CD4-positive, alpha-beta memory T cell (primary cell): Measurements from ENCODE around the gene TC2N. TPM values are rescaled to one million over a fixed set of nuclear protein-coding genes. Genes with fewer than 3 reads are reported as not detected.

Source experiments
- CTCF ChIA-PET: fragments of 350-600 bp; sonication (Branson Sonifier 250); formaldehyde crosslinking; loops from one replicate; lab custom pipeline; 2021; ENCODE audit warnings: inconsistent platforms; ENCODE audit not compliant: partially characterized antibody; lab: Charles Lee
- POLR2A ChIA-PET: fragments of 350-600 bp; sonication (Branson Sonifier 250); formaldehyde crosslinking; loops from one replicate; lab custom pipeline; 2021; ENCODE audit not compliant: partially characterized antibody; lab: Charles Lee
- DNase-seq, 5 donors: peaks; one replicate each; pipeline versions ENCODE4 v3.0.0 to v3.0.0-alpha.2; 2020 to 2022; ENCODE audit warnings: mixed read lengths in 1 of 5
- H3K27ac ChIP-seq: one replicate; pipeline ENCODE4 v1.7.0; 2013; ENCODE audit warnings: low read depth, low read length
- H3K27me3 ChIP-seq: 2 replicates; pipeline ENCODE4 v1.7.0; 2013; ENCODE audit warnings: mild to moderate bottlenecking, low read length, moderate library complexity; ENCODE audit not compliant: insufficient read depth
- H3K36me3 ChIP-seq: 2 replicates; pipeline ENCODE4 v1.7.0; 2013; ENCODE audit warnings: mild to moderate bottlenecking, low read length, moderate library complexity; ENCODE audit not compliant: insufficient read depth
- H3K4me1 ChIP-seq: 2 replicates; pipeline ENCODE4 v1.7.0; 2013; ENCODE audit warnings: mild to moderate bottlenecking, low read length, moderate library complexity; ENCODE audit not compliant: insufficient read depth
- H3K4me3 ChIP-seq, 2 donors: one replicate each; pipeline ENCODE4 v1.7.0; 2013; ENCODE audit warnings: low read length in 2 of 2, mild to moderate bottlenecking in 1 of 2
- H3K9me3 ChIP-seq, 2 donors: one replicate each; pipeline ENCODE4 v1.7.0; 2013; ENCODE audit warnings: low read length in 2 of 2, control low read depth in 1 of 2; ENCODE audit not compliant: control insufficient read depth in 1 of 2
- H3K27ac Mint-ChIP-seq, 7 donors: one replicate each; pipeline ENCODE4 v1.8.0; 2020 to 2021; ENCODE audit warnings: mixed read lengths in 7 of 7, mild to moderate bottlenecking in 6 of 7, inconsistent platforms in 3 of 7, moderate library complexity in 3 of 7
- H3K27me3 Mint-ChIP-seq, 2 donors: one replicate each; pipeline ENCODE4 v1.8.0; 2020 to 2021; ENCODE audit warnings: mixed read lengths in 2 of 2
- H3K36me3 Mint-ChIP-seq, 2 donors: one replicate each; pipeline ENCODE4 v1.8.0; 2020 to 2021; ENCODE audit warnings: mixed read lengths in 2 of 2, inconsistent platforms in 1 of 2, mild to moderate bottlenecking in 1 of 2
- H3K4me1 Mint-ChIP-seq, 4 donors: one replicate each; pipeline ENCODE4 v1.8.0; 2020 to 2021; ENCODE audit warnings: mixed read lengths in 4 of 4, mild to moderate bottlenecking in 1 of 4
- H3K4me3 Mint-ChIP-seq, 8 donors: one replicate each; pipeline ENCODE4 v1.8.0; 2020 to 2021; ENCODE audit warnings: mixed read lengths in 8 of 8, mild to moderate bottlenecking in 7 of 8, moderate library complexity in 6 of 8, inconsistent platforms in 3 of 8
- H3K9me3 Mint-ChIP-seq, 8 donors: one replicate each; pipeline ENCODE4 v1.8.0; 2020 to 2021; ENCODE audit warnings: mixed read lengths in 8 of 8, mild to moderate bottlenecking in 5 of 8, inconsistent platforms in 3 of 8, moderate library complexity in 1 of 8
- intact Hi-C: fragments of 100-400 bp; cut with micrococcal nuclease; formaldehyde crosslinking; loops from one replicate; pipeline ENCODE4 v1.15.1; 2023
- polyA plus RNA-seq, 2 donors: library from polyadenylated mRNA; unstranded; fragments of 300-500 nt; fragmentation: Illumina TruSeq; gene quantifications; one replicate each; pipeline ENCODE4 v1.2.3, GENCODE V29; 2021
- total RNA-seq, 2 experiments: library from RNA; stranded (reverse); gene quantifications; one replicate each; pipeline ENCODE4 v1.2.3, GENCODE V29; 2021

TC2N gene
- total and polyA plus RNA-seq, 4 experiments from 2014 or later, result 234 to 325 (median 291) TPM

DNA sequence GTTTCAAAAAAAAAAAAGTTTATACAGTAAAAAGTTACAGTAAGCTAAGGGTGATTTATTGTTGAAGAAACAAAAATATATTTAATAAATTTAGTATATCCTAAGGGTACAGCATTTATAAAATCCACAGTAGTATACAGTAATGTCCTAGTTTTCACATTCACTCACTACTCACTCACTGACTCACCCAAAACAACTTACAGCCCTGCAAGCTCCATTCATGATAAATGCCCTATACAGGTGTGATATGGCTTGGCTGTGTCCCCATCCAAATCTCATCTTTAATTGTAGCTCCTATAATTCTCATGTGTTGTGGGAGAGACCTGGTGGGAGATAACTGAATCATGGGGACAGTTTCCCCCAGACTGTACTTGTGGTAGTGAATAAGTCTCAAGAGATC lies 61.7 kb downstream of the TC2N start:
- Histone ChIP-seq H3K9me3 (peaks cover 0 to 13% of the 10 kb centered on the region in 2 donors), H3K4me3 (no peak overlapping the region), H3K4me1 (peaks cover 4% of the 10 kb centered on the region), H3K27me3 (no peaks in the 10 kb centered on the region), H3K27ac (no peak overlapping the region), H3K36me3 (peaks cover 49% of the 10 kb centered on the region)
- no peak for DNase-seq
- Mint-ChIP-seq H3K4me3 (no peak overlapping the region), H3K9me3 (peaks cover 3 to 44% (median 30%) of the 10 kb centered on the region in 8 donors), H3K27me3 (no peaks in the 10 kb centered on the region), H3K36me3 (peaks cover 64 to 78% of the 10 kb centered on the region in 2 donors), H3K27ac (peak overlapping the region in 3 of 7 donors; percentile 2 to 66 (median 50)), H3K4me1 (peaks cover 15 to 32% (median 24%) of the 10 kb centered on the region in 4 donors)
- CTCF ChIA-PET, result interaction anchor here (1.5 kb wide), 1 partner anchor 106 kb away, joined by 10 read pairs; no protein-coding TSS in a partner anchor
- POLR2A ChIA-PET, result interaction anchor here (1.0 to 2.1 kb wide), 3 partner anchors 15 to 68 kb away, joined by 3 to 5 read pairs (median 5); partner anchors contain the start of gene TC2N
- intact Hi-C loops, result no loop called here

DNA sequence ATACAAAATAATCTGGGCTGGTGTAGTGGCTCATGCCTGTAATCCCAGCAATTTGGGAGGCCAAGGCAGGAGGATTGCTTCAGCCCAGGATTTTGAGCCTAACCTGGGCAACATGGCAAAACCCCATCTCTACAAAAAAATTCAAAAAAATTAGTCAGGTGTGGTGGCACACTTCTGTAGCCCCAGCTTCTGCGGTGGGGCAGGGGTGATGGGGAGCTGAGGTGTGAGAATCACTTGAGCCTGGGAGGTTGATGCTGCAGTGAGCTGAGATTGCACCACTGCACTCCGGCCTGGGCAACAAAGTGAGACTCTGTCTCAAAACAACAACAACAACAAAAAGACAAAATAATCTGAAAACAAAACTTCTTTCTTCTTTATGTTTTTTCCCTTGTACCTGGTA lies 66.0 kb downstream of the TC2N start:
- Mint-ChIP-seq H3K36me3 (peaks cover 30 to 56% of the 10 kb centered on the region in 2 donors), H3K27ac (peak overlapping the region in 3 of 7 donors; percentile 24 to 65 (median 29)), H3K9me3 (peaks cover 0 to 8% (median 5%) of the 10 kb centered on the region in 8 donors), H3K4me1 (peaks cover 19 to 26% (median 23%) of the 10 kb centered on the region in 4 donors), H3K4me3 (no peak overlapping the region), H3K27me3 (no peaks in the 10 kb centered on the region)
- Histone ChIP-seq H3K4me1 (peaks cover 9% of the 10 kb centered on the region), H3K27me3 (no peaks in the 10 kb centered on the region), H3K9me3 (peaks cover 0 to under 1% of the 10 kb centered on the region in 2 donors), H3K4me3 (no peak overlapping the region), H3K27ac (no peak overlapping the region), H3K36me3 (peaks cover 18% of the 10 kb centered on the region)
- intact Hi-C loops, result no loop called here
- CTCF ChIA-PET, result interaction anchor here (0.9 to 1.9 kb wide), 4 partner anchors 13 to 110 kb away, joined by 3 to 8 read pairs (median 3); no protein-coding TSS in a partner anchor
- POLR2A ChIA-PET, result interaction anchor here (1.0 to 1.3 kb wide), 6 partner anchors 27 to 110 kb away, joined by 3 to 5 read pairs (median 3); partner anchors contain the start of gene TC2N
- peak in 1 of 5 donors; percentile 30 for DNase-seq

DNA sequence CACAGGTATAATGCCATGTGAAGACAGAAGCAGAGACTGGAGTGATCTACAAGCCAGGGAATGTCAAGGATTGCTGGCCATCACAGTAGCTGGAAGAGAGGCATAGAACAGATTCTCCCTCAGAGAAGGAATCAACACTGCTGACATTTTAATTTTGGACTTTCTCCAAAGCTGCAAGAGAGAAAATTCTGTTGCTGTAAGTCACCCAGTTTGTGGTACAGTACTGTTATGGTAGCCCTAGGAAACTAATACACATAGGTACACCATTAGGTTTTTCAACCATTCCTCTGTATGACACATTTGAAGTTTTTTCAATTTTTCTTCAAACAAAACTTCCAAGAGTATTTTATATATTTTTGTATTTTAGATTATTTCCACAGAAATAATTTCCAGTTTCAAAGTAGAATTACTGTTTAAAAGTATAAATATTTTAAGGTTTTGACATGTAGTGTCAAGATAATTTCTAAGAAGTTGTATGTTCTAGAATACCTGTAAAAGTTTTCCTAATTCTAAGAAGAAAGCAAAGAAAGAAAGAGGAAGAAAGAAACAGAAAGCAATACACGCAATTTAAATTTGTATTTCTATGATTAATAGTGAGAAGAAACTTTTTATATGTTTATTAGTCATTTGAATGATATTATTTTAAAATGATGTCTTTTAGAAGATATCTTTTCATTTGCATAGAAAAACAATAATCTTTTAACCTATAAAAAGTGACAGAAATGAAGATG lies 70.6 kb downstream of the TC2N start:
- H3K4me3 ChIP-seq, result no peak overlapping the region
- peak overlapping the region; percentile 8 to 89 (median 48) for H3K27ac Mint-ChIP-seq
- no peak for DNase-seq
- peaks cover 41 to 63% of the 10 kb centered on the region in 2 donors for H3K36me3 Mint-ChIP-seq
- H3K27me3 ChIP-seq, result no peaks in the 10 kb centered on the region
- H3K4me1 Mint-ChIP-seq, result peaks cover 13 to 36% (median 23%) of the 10 kb centered on the region in 4 donors
- peaks cover 9% of the 10 kb centered on the region for H3K4me1 ChIP-seq
- H3K27me3 Mint-ChIP-seq, result no peaks in the 10 kb centered on the region
- H3K9me3 Mint-ChIP-seq, result no peaks in the 10 kb centered on the region
- no peaks in the 10 kb centered on the region for H3K9me3 ChIP-seq
- ChIA-PET CTCF (interaction anchor here (1.1 to 1.4 kb wide), 3 partner anchors 70 to 200 kb away, joined by 3 to 9 read pairs (median 4); no protein-coding TSS in a partner anchor), POLR2A (interaction anchor here (0.9 to 1.5 kb wide), 3 partner anchors 68 to 150 kb away, joined by 3 read pairs; no protein-coding TSS in a partner anchor)
- peaks cover 34% of the 10 kb centered on the region for H3K36me3 ChIP-seq
- intact Hi-C loops, result loop anchor here (5.0 kb wide), 1 partner anchor 36 kb away; no protein-coding TSS in a partner anchor
- no peak overlapping the region for H3K4me3 Mint-ChIP-seq
- no peak overlapping the region for H3K27ac ChIP-seq

DNA sequence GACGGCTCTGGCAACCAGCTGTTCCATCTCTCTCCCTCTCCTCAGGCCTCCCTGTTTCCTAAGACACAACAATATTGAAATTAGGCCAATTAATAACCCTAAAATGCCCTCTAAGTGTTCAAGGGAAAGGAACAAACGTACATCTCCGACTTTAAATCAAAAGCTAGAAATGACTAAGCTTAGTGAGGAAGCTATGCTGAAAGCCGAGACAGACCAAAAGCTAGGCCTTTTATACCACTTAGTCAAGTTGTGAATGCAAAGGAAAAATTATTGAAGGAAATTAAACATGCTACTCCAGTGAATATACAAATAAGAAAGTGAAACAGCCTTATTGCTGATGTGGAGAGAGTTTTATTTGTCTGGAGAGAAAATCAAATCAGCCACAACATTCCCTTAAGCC lies 73.6 kb downstream of the TC2N start:
- CTCF ChIA-PET, result interaction anchor here (1.5 kb wide), 1 partner anchor 118 kb away, joined by 6 read pairs; no protein-coding TSS in a partner anchor
- Mint-ChIP-seq H3K9me3 (no peaks in the 10 kb centered on the region), H3K36me3 (peaks cover 55 to 64% of the 10 kb centered on the region in 2 donors), H3K4me3 (no peak overlapping the region), H3K27me3 (no peaks in the 10 kb centered on the region), H3K27ac (peak overlapping the region in 6 of 7 donors; percentile 3 to 80 (median 70)), H3K4me1 (peaks cover 16 to 34% (median 23%) of the 10 kb centered on the region in 4 donors)
- no peak overlapping the region for H3K27ac ChIP-seq
- no peak for DNase-seq
- intact Hi-C loops, result no loop called here
- no peak overlapping the region for H3K4me3 ChIP-seq
- no peaks in the 10 kb centered on the region for H3K27me3 ChIP-seq
- H3K9me3 ChIP-seq, result no peaks in the 10 kb centered on the region
- POLR2A ChIA-PET, result interaction anchor here (1.4 kb wide), 1 partner anchor 70 kb away, joined by 3 read pairs; no protein-coding TSS in a partner anchor
- H3K4me1 ChIP-seq, result peaks cover 5% of the 10 kb centered on the region
- H3K36me3 ChIP-seq, result peaks cover 28% of the 10 kb centered on the region

DNA sequence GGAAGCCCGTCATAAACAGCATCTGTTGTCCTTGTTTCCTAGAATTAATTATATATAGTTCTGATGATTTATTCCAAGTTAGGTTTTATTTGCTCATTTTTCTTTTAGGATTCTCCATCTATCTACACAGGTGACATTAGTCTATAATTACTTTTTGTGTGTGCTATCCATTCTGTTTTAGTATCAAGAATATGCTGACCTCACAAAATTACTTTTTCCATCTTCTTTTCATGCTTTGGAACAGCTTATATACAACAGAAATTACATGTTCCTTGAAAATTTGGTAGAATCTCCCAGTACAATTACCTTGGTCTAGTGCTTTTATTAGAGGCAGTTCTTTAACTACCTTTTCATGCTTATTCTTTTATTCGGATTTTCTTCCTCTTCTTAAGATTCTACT lies 81.1 kb downstream of the TC2N start:
- CTCF ChIA-PET, result interaction anchor here (1.2 to 5.2 kb wide), 2 partner anchors 9 to 125 kb away, joined by 3 to 33 read pairs; no protein-coding TSS in a partner anchor
- intact Hi-C loops, result loop anchor here (5.0 to 10.0 kb wide), 3 partner anchors 106 to 189 kb away; no protein-coding TSS in a partner anchor
- Histone ChIP-seq H3K4me3 (no peak overlapping the region), H3K4me1 (no peaks in the 10 kb centered on the region), H3K9me3 (no peaks in the 10 kb centered on the region), H3K27ac (no peak overlapping the region), H3K27me3 (no peaks in the 10 kb centered on the region), H3K36me3 (peaks cover 42% of the 10 kb centered on the region)
- Mint-ChIP-seq H3K4me1 (peaks cover 4 to 10% (median 8%) of the 10 kb centered on the region in 4 donors), H3K4me3 (no peak overlapping the region), H3K36me3 (peaks cover 51 to 71% of the 10 kb centered on the region in 2 donors), H3K9me3 (no peaks in the 10 kb centered on the region), H3K27me3 (no peaks in the 10 kb centered on the region), H3K27ac (peak overlapping the region in 3 of 7 donors; percentile 43 to 48 (median 46))
- no peak for DNase-seq
- POLR2A ChIA-PET, result interaction anchor here (1.0 to 1.6 kb wide), 4 partner anchors 62 to 88 kb away, joined by 3 to 5 read pairs (median 3); partner anchors contain the start of gene TC2N

DNA sequence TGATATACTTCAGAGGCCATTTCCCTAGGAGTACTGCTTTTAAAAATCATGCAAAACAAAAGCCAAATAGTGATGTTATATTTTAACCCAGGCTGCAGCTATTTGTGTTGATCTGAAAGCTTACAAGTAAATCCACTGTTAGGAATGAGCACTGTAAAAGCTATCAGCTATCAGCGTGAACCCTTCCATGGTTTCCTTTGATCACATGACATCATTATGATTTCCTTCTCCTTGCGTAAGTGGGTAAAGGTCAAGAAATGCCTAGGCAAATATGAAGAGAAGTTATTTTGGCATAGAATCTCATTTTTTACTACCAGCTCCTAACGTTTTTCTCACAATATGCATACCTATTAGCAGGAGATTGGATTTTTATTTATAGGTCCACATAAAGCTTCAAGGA lies 86.9 kb downstream of the TC2N start:
- no peak for DNase-seq
- H3K27me3 ChIP-seq, result no peaks in the 10 kb centered on the region
- peaks cover 44 to 63% of the 10 kb centered on the region in 2 donors for H3K36me3 Mint-ChIP-seq
- no peak overlapping the region for H3K27ac ChIP-seq
- H3K4me1 Mint-ChIP-seq, result peaks cover 0 to 9% (median under 1%) of the 10 kb centered on the region in 4 donors
- H3K9me3 Mint-ChIP-seq, result no peaks in the 10 kb centered on the region
- no peaks in the 10 kb centered on the region for H3K27me3 Mint-ChIP-seq
- H3K27ac Mint-ChIP-seq, result no peak overlapping the region
- H3K4me1 ChIP-seq, result no peaks in the 10 kb centered on the region
- peaks cover 33% of the 10 kb centered on the region for H3K36me3 ChIP-seq
- H3K4me3 ChIP-seq, result no peak overlapping the region
- no peak overlapping the region for H3K4me3 Mint-ChIP-seq
- ChIA-PET CTCF (interaction anchor here (0.6 to 2.2 kb wide), 5 partner anchors 11 to 131 kb away, joined by 3 to 10 read pairs (median 3); no protein-coding TSS in a partner anchor), POLR2A (interaction anchor here (1.9 kb wide), 1 partner anchor 55 kb away, joined by 10 read pairs; no protein-coding TSS in a partner anchor)
- intact Hi-C loops, result loop anchor here (10.0 kb wide), 1 partner anchor 194 kb away; no protein-coding TSS in a partner anchor
- no peaks in the 10 kb centered on the region for H3K9me3 ChIP-seq
